HG02973 (cell line): ENCODE results near the gene ZNF385C.

Experiments
- ATAC-seq: cut with Tn5 transposase; IDR thresholded peaks from one replicate; pipeline ENCODE4 v1.9.1; 2021; ENCODE audit warnings: moderate library complexity; ENCODE audit not compliant: unreplicated experiment

The ZNF385C gene

GRCh38 chr17:42126836-42127235 lies 28.6 kb upstream of the ZNF385C start:
- no peak for ATAC-seq

GRCh38 chr17:42125565-42125964 lies 27.3 kb upstream of the ZNF385C start:
- ATAC-seq = no peak

GRCh38 chr17:42124256-42124655 lies 26.0 kb upstream of the ZNF385C start:
- ATAC-seq = no peak

- no peak for ATAC-seq
Measured at GRCh38 chr17:42122371-42123303, 24.4 kb upstream of the ZNF385C start, which contains the start of gene HSPB9. HSPB9 (plus strand) TSS chr17:42122804; CDS start chr17:42122851, 47 bp downstream.

- ATAC-seq = peak; percentile 49
Measured at GRCh38 chr17:42120770-42121769, 22.8 kb upstream of the ZNF385C start, which contains the start of gene KAT2A. KAT2A (minus strand) TSS chr17:42121367; CDS start chr17:42121304, 63 bp downstream.

- no peak for ATAC-seq
Measured at GRCh38 chr17:42120161-42120769, 22.0 kb upstream of the ZNF385C start.

GRCh38 chr17:42119301-42119700 lies 21.0 kb upstream of the ZNF385C start:
- no peak for ATAC-seq

GRCh38 chr17:42118545-42118944 lies 20.3 kb upstream of the ZNF385C start:
- no peak for ATAC-seq

GRCh38 chr17:42118126-42118510 lies 19.8 kb upstream of the ZNF385C start:
- no peak for ATAC-seq

GRCh38 chr17:42117397-42118125 lies 19.3 kb upstream of the ZNF385C start:
- no peak for ATAC-seq

- ATAC-seq = peak; percentile 34
Measured at GRCh38 chr17:42116705-42117396, 18.6 kb upstream of the ZNF385C start.

GRCh38 chr17:42114118-42114517 lies 15.8 kb upstream of the ZNF385C start:
- ATAC-seq = no peak

- no peak for ATAC-seq
Measured at GRCh38 chr17:42113293-42114069, 15.2 kb upstream of the ZNF385C start.

GRCh38 chr17:42112552-42113176 lies 14.4 kb upstream of the ZNF385C start, which contains the start of gene DHX58:
DHX58 (minus strand) TSS chr17:42112714; CDS start chr17:42111892, 822 bp downstream.
- peak; percentile 43 for ATAC-seq

GRCh38 chr17:42111871-42112551 lies 13.7 kb upstream of the ZNF385C start:
- ATAC-seq = peak; percentile 3

- ATAC-seq = no peak
Measured at GRCh38 chr17:42111265-42111636, 13.0 kb upstream of the ZNF385C start.
